ENCODE results near the gene TMEM59. TPM values are rescaled to one million over a fixed set of nuclear protein-coding genes. Genes with fewer than 3 reads are reported as not detected.

The TMEM59 gene
- total RNA-seq, 1 experiment from 2014 or later: 174 TPM

DNA sequence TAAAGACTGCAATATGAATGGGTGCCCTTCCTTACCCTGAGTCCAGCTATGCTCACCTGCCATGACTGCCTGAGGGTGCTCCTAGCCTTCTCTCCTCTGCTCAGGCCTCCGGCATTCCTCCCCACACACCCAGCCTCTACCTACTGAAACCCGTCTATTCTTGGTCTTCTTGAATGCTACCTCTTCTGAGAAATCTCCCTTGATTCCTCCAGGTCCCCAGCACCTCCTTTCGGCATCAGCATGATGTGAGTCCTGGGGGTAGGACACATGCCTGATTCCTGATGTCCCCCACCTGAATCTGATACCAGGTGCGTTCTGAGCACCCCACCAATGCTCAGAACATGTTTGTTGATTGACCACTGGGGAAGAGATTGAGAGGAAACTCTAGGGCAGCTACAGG, 43.6 kb downstream of the TMEM59 start:
- ChIA-PET POLR2A (no interaction called here), CTCF (no interaction called here)
- Histone ChIP-seq H3K36me3 (ENCODE audit: control insufficient read depth, insufficient read depth, low read length) (no peaks in the 10 kb centered on the region), H3K4me3 (ENCODE audit: low read depth in 2 of 2, low read length in 2 of 2) (no peak overlapping the region), H3K9me3 (ENCODE audit: control insufficient read depth, insufficient read depth, low read depth, low read length) (no peaks in the 10 kb centered on the region), H3K27me3 (ENCODE audit: control insufficient read depth, insufficient read depth, low read length) (no peaks in the 10 kb centered on the region), H3K4me1 (ENCODE audit: control insufficient read depth, insufficient read depth, low read length) (no peaks in the 10 kb centered on the region), H3K27ac (ENCODE audit: low read length) (no peak overlapping the region)
- in situ Hi-C loops (cut with HindIII; ENCODE audit: low pct_unique_long_range_greater_than_20kb, low sequenced_read_pairs): no loop called here
- intact Hi-C loops (cut with micrococcal nuclease; ENCODE audit: unreplicated experiment): no loop called here
- TF ChIP-seq, protein P1, sequence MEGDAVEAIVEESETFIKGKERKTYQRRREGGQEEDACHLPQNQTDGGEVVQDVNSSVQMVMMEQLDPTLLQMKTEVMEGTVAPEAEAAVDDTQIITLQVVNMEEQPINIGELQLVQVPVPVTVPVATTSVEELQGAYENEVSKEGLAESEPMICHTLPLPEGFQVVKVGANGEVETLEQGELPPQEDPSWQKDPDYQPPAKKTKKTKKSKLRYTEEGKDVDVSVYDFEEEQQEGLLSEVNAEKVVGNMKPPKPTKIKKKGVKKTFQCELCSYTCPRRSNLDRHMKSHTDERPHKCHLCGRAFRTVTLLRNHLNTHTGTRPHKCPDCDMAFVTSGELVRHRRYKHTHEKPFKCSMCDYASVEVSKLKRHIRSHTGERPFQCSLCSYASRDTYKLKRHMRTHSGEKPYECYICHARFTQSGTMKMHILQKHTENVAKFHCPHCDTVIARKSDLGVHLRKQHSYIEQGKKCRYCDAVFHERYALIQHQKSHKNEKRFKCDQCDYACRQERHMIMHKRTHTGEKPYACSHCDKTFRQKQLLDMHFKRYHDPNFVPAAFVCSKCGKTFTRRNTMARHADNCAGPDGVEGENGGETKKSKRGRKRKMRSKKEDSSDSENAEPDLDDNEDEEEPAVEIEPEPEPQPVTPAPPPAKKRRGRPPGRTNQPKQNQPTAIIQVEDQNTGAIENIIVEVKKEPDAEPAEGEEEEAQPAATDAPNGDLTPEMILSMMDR (IDR thresholded peaks at IDR 0.05): no peak
- TF ChIP-seq POLR2AphosphoS5 (IDR thresholded peaks at IDR 0.05; ENCODE audit: low read depth, low read length) (no peak), TCF7L2 (IDR thresholded peaks at IDR 0.05; ENCODE audit: low read depth, low read length) (no peak), SIN3A (IDR thresholded peaks at IDR 0.05; ENCODE audit: borderline replicate concordance, insufficient read depth, low read depth, low read length) (no peak)
- TF ChIP-seq, protein P2, sequence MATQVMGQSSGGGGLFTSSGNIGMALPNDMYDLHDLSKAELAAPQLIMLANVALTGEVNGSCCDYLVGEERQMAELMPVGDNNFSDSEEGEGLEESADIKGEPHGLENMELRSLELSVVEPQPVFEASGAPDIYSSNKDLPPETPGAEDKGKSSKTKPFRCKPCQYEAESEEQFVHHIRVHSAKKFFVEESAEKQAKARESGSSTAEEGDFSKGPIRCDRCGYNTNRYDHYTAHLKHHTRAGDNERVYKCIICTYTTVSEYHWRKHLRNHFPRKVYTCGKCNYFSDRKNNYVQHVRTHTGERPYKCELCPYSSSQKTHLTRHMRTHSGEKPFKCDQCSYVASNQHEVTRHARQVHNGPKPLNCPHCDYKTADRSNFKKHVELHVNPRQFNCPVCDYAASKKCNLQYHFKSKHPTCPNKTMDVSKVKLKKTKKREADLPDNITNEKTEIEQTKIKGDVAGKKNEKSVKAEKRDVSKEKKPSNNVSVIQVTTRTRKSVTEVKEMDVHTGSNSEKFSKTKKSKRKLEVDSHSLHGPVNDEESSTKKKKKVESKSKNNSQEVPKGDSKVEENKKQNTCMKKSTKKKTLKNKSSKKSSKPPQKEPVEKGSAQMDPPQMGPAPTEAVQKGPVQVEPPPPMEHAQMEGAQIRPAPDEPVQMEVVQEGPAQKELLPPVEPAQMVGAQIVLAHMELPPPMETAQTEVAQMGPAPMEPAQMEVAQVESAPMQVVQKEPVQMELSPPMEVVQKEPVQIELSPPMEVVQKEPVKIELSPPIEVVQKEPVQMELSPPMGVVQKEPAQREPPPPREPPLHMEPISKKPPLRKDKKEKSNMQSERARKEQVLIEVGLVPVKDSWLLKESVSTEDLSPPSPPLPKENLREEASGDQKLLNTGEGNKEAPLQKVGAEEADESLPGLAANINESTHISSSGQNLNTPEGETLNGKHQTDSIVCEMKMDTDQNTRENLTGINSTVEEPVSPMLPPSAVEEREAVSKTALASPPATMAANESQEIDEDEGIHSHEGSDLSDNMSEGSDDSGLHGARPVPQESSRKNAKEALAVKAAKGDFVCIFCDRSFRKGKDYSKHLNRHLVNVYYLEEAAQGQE (IDR thresholded peaks at IDR 0.05; ENCODE audit: insufficient read depth in 1 of 2, low read depth in 2 of 2, low read length in 1 of 2): no peak
- ATAC-seq (no peak), DNase-seq (ENCODE audit: low read depth, low spot score) (no peak)
- no TSS peak for BruUV-seq (replicated peaks)

DNA sequence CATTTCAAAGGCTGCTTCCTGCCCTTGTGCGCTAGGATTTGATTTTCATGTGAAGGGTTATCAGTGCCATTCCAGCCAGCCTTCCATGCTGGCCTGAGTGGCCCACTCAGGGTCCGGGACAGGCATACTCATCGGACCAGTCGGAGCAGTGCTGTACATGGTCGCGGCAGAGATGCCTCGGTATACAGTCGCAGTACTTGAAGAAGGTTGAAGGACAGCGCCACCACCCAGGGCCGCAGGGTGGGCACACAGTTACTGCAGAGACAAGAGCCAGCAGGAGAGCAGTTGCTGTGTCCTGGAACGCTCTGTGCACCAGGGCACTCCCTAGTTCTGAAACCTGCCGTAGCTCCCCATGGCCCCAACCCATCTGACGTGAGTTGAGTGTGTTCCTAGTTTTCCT, 44.1 kb downstream of the TMEM59 start:
- POLR2A ChIA-PET: no interaction called here
- no peaks in the 10 kb centered on the region for H3K9me3 ChIP-seq (ENCODE audit: control insufficient read depth, insufficient read depth, low read depth, low read length)
- H3K27ac ChIP-seq (ENCODE audit: low read length): no peak overlapping the region
- no peaks in the 10 kb centered on the region for H3K4me1 ChIP-seq (ENCODE audit: control insufficient read depth, insufficient read depth, low read length)
- no peak overlapping the region for H3K4me3 ChIP-seq (ENCODE audit: low read depth in 2 of 2, low read length in 2 of 2)
- DNase-seq (ENCODE audit: low read depth, low spot score): no peak
- CTCF ChIA-PET: no interaction called here
- no peak for ATAC-seq
- no peaks in the 10 kb centered on the region for H3K27me3 ChIP-seq (ENCODE audit: control insufficient read depth, insufficient read depth, low read length)
- BruUV-seq (replicated peaks): no TSS peak
- intact Hi-C loops (cut with micrococcal nuclease; ENCODE audit: unreplicated experiment): no loop called here
- TF ChIP-seq TCF7L2 (IDR thresholded peaks at IDR 0.05; ENCODE audit: low read depth, low read length): no peak
- in situ Hi-C loops (cut with HindIII; ENCODE audit: low pct_unique_long_range_greater_than_20kb, low sequenced_read_pairs): no loop called here
- H3K36me3 ChIP-seq (ENCODE audit: control insufficient read depth, insufficient read depth, low read length): no peaks in the 10 kb centered on the region

DNA sequence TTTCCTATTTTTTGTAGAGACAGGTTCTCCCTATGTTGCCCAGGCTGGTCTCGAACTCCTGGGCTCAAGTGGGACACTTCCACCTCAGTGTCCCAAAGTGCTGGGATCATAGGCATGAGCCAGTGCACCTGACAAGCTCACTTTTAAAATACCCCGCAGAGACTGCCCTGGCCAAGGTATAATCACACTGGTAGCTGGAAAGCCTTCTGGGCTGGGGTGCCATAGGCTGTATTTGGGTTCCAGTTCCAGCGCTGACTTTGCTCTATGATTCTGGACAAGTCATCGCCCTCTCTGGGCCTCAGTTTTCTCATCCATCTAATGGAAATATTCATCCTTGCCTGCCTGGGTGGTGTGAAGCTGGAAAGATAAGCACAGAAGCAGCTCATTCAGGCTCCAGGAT, 45.4 kb downstream of the TMEM59 start:
- DNase-seq (ENCODE audit: low read depth, low spot score) (no peak), ATAC-seq (no peak)
- BruUV-seq (replicated peaks): no TSS peak
- POLR2A ChIA-PET: no interaction called here
- no peak overlapping the region for H3K27ac ChIP-seq (ENCODE audit: low read length)
- TF ChIP-seq, protein P1 (IDR thresholded peaks at IDR 0.05): no peak
- TF ChIP-seq SIN3A (IDR thresholded peaks at IDR 0.05; ENCODE audit: borderline replicate concordance, insufficient read depth, low read depth, low read length): no peak
- TF ChIP-seq POLR2AphosphoS5 (IDR thresholded peaks at IDR 0.05; ENCODE audit: low read depth, low read length): no peak
- TF ChIP-seq TCF7L2 (IDR thresholded peaks at IDR 0.05; ENCODE audit: low read depth, low read length): no peak
- TF ChIP-seq, protein P2 (IDR thresholded peaks at IDR 0.05; ENCODE audit: insufficient read depth in 1 of 2, low read depth in 2 of 2, low read length in 1 of 2): no peak
- no peaks in the 10 kb centered on the region for H3K36me3 ChIP-seq (ENCODE audit: control insufficient read depth, insufficient read depth, low read length)
- no peaks in the 10 kb centered on the region for H3K27me3 ChIP-seq (ENCODE audit: control insufficient read depth, insufficient read depth, low read length)
- no peak overlapping the region for H3K4me3 ChIP-seq (ENCODE audit: low read depth in 2 of 2, low read length in 2 of 2)
- in situ Hi-C loops (cut with HindIII; ENCODE audit: low pct_unique_long_range_greater_than_20kb, low sequenced_read_pairs) (no loop called here), intact Hi-C loops (cut with micrococcal nuclease; ENCODE audit: unreplicated experiment) (no loop called here)
- no peaks in the 10 kb centered on the region for H3K9me3 ChIP-seq (ENCODE audit: control insufficient read depth, insufficient read depth, low read depth, low read length)
- CTCF ChIA-PET: no interaction called here
- no peaks in the 10 kb centered on the region for H3K4me1 ChIP-seq (ENCODE audit: control insufficient read depth, insufficient read depth, low read length)

All from Panc1 (cell line).